ENCODE measurements around the gene TMEM63A. TPM values are rescaled to one million over a fixed set of nuclear protein-coding genes. Genes with fewer than 3 reads are reported as not detected.

The TMEM63A gene
- total and polyA plus RNA-seq, 2 donors (not counting 3 experiments of a cell fraction or from before 2014, with no cell fraction given), result 28.7 to 41.4 TPM

GRCh38 chr1:225914391-225914790, 32.2 kb upstream of the TMEM63A start:
- ChIA-PET POLR2A (no interaction called here), CTCF (interaction anchor here (1.7 to 7.1 kb wide), 2 partner anchors 73 to 437 kb away, joined by 4 to 82 read pairs; no protein-coding TSS in a partner anchor)
- Histone ChIP-seq H2AFZ (ENCODE audit: low read depth, low read length) (no peak overlapping the region), H3K9ac (replicated peaks; ENCODE audit: extremely low read depth, insufficient read depth, low read length) (no peak overlapping the region), H3K79me2 (ENCODE audit: control insufficient read depth, insufficient read depth, low read length) (no peaks in the 10 kb centered on the region), H3K36me3 (ENCODE audit: control insufficient read depth in 2 of 2, extremely low read depth in 1 of 2, insufficient read depth in 2 of 2, low read length in 2 of 2) (peaks cover 2 to 8% of the 10 kb centered on the region in 2 experiments), H3K4me3 (replicated peaks in 1 of 3; ENCODE audit: insufficient read depth in 1 of 3, low read depth in 1 of 3, low read length in 3 of 3) (no peak overlapping the region), H3K9me3 (replicated peaks; ENCODE audit: control insufficient read depth, insufficient read depth, low read length) (no peaks in the 10 kb centered on the region), H3K4me2 (ENCODE audit: insufficient read depth, low read length) (no peak overlapping the region), H4K20me1 (replicated peaks; ENCODE audit: control insufficient read depth, extremely low read depth, insufficient read depth, low read length) (no peaks in the 10 kb centered on the region), H3K27me3 (ENCODE audit: control insufficient read depth in 2 of 2, insufficient read depth in 2 of 2, low read length in 2 of 2) (no peaks in the 10 kb centered on the region), H3K4me1 (ENCODE audit: control insufficient read depth, extremely low read depth, insufficient read depth, low read length) (peaks cover under 1% of the 10 kb centered on the region), H3K9me1 (replicated peaks; ENCODE audit: control insufficient read depth, extremely low read depth, insufficient read depth, low read length) (no peaks in the 10 kb centered on the region), H3K27ac (ENCODE audit: insufficient read depth, low read depth, low read length) (no peak overlapping the region)
- BruUV-seq (replicated peaks), result no TSS peak
- DNase-seq (ENCODE audit: low read depth, low spot score) (no peak), FAIRE-seq (no peak)
- TF ChIP-seq FOS (IDR thresholded peaks at IDR 0.05; ENCODE audit: borderline replicate concordance, insufficient read depth, low read length) (no peak), CTCF (IDR thresholded peaks at IDR 0.05; ENCODE audit: extremely low read depth in 1 of 2, insufficient read depth in 1 of 2, low read depth in 1 of 2, low read length in 2 of 2) (no peak), POLR2A (IDR thresholded peaks at IDR 0.05; ENCODE audit: low read depth, low read length) (no peak), MYC (IDR thresholded peaks at IDR 0.05; ENCODE audit: low read depth, low read length) (no peak), MAX (IDR thresholded peaks at IDR 0.05; ENCODE audit: insufficient read depth, insufficient read length) (no peak), POLR2AphosphoS5 (IDR thresholded peaks at IDR 0.05; ENCODE audit: insufficient read depth, low read depth, low read length) (no peak), JUN (IDR thresholded peaks at IDR 0.05; ENCODE audit: borderline replicate concordance, insufficient read depth, insufficient read length, low read depth) (no peak)
- intact Hi-C loops (cut with micrococcal nuclease), result loop anchor here (5.0 kb wide), 1 partner anchor 67 kb away; no protein-coding TSS in a partner anchor
- dilution Hi-C loops (cut with MboI; ENCODE audit: extremely low pct_ligation_motif_present, low sequenced_read_pairs), result no loop called here

All from endothelial cell of umbilical vein (primary cell).